Neural cell (in vitro differentiated cells): ENCODE data around the gene ARHGEF16.

ENCODE experiments used
- MXI1 ChIP-seq: fragments of 450-650 bp; conservative IDR thresholded peaks from 2 replicates; pipeline ENCODE4 v1.6.1; 2014; ENCODE audit warnings: antibody characterized with exemption, mild to moderate bottlenecking; ENCODE audit not compliant: poor library complexity, severe bottlenecking
- POLR2AphosphoS5 ChIP-seq: IDR thresholded peaks from 2 replicates; pipeline ENCODE4 v1.6.1; 2012
- SMC3 ChIP-seq: fragments of 450-650 bp; conservative IDR thresholded peaks from 2 replicates; pipeline ENCODE4 v1.6.1; 2014; ENCODE audit warnings: antibody characterized with exemption, mild to moderate bottlenecking, moderate library complexity; ENCODE audit not compliant: poor library complexity
- TAF1 ChIP-seq: IDR thresholded peaks from 2 replicates; pipeline ENCODE4 v1.6.1; 2012; ENCODE audit warnings: low read depth
- TF ChIP-seq, protein P1 (sequence below): fragments of 450-650 bp; IDR thresholded peaks from 2 replicates; pipeline ENCODE4 v1.5.1; 2014; ENCODE audit warnings: antibody characterized with exemption, mild to moderate bottlenecking, moderate library complexity; ENCODE audit not compliant: poor library complexity, severe bottlenecking
- TF ChIP-seq, protein P2 (sequence below): IDR thresholded peaks from 2 replicates; pipeline ENCODE4 v1.6.1; 2012; ENCODE audit warnings: borderline replicate concordance

DNA sequence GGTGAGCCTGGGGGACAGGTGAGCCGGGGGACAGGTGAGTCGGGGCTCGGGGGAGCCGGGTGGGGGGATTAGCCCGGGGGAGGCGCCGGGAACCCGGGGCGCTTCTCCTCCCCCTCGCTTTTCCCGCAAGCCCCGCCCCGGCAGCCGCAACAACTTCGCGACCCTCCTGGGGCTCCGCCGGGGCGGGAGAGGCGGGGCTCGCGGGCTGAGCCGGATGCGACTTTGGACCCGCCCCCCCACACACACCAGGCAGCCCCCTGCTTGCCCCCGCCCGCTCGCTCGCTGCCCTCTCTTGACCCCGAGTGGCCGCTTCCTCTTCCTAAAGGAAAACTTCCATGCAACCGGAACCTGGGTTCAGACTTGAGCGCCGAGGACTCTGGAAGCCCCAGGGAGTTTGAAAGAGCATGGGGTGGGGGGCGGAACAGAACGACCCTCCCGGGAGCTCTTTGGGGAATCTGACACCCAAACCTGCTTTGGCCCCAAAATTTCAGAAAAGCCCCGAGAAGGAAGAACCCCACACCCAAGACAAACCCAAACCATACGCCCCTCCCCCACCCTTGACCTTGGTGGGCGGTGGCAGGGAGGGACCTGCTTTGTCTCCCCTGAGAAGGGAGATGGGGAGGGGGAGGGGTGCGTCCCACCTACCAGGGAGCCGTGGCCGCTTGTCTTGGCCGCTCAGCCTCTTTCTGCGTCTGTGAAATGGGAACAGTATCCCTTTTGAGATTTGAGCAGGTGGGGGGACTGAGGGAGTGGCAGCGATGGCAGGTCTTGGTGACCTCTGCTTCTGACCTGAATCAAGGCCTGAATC is 550 bp downstream of the ARHGEF16 start:
- TF ChIP-seq SMC3 (no peak), TAF1 (no peak), MXI1 (no peak), POLR2AphosphoS5 (no peak)
- TF ChIP-seq, protein P1, sequence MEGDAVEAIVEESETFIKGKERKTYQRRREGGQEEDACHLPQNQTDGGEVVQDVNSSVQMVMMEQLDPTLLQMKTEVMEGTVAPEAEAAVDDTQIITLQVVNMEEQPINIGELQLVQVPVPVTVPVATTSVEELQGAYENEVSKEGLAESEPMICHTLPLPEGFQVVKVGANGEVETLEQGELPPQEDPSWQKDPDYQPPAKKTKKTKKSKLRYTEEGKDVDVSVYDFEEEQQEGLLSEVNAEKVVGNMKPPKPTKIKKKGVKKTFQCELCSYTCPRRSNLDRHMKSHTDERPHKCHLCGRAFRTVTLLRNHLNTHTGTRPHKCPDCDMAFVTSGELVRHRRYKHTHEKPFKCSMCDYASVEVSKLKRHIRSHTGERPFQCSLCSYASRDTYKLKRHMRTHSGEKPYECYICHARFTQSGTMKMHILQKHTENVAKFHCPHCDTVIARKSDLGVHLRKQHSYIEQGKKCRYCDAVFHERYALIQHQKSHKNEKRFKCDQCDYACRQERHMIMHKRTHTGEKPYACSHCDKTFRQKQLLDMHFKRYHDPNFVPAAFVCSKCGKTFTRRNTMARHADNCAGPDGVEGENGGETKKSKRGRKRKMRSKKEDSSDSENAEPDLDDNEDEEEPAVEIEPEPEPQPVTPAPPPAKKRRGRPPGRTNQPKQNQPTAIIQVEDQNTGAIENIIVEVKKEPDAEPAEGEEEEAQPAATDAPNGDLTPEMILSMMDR = no peak
- TF ChIP-seq, protein P2, sequence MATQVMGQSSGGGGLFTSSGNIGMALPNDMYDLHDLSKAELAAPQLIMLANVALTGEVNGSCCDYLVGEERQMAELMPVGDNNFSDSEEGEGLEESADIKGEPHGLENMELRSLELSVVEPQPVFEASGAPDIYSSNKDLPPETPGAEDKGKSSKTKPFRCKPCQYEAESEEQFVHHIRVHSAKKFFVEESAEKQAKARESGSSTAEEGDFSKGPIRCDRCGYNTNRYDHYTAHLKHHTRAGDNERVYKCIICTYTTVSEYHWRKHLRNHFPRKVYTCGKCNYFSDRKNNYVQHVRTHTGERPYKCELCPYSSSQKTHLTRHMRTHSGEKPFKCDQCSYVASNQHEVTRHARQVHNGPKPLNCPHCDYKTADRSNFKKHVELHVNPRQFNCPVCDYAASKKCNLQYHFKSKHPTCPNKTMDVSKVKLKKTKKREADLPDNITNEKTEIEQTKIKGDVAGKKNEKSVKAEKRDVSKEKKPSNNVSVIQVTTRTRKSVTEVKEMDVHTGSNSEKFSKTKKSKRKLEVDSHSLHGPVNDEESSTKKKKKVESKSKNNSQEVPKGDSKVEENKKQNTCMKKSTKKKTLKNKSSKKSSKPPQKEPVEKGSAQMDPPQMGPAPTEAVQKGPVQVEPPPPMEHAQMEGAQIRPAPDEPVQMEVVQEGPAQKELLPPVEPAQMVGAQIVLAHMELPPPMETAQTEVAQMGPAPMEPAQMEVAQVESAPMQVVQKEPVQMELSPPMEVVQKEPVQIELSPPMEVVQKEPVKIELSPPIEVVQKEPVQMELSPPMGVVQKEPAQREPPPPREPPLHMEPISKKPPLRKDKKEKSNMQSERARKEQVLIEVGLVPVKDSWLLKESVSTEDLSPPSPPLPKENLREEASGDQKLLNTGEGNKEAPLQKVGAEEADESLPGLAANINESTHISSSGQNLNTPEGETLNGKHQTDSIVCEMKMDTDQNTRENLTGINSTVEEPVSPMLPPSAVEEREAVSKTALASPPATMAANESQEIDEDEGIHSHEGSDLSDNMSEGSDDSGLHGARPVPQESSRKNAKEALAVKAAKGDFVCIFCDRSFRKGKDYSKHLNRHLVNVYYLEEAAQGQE = no peak
